ENCODE data around the gene TTLL4.

TTLL4 gene

GRCh38 chr2:218777276-218777990 is 66.8 kb downstream of the TTLL4 start:
- DNase-seq (ENCODE audit: insufficient read length, low spot score): no peak
- FAIRE-seq: no peak
- TF ChIP-seq POLR2A (IDR thresholded peaks at IDR 0.05; ENCODE audit: low read depth, low read length): no peak

DNA sequence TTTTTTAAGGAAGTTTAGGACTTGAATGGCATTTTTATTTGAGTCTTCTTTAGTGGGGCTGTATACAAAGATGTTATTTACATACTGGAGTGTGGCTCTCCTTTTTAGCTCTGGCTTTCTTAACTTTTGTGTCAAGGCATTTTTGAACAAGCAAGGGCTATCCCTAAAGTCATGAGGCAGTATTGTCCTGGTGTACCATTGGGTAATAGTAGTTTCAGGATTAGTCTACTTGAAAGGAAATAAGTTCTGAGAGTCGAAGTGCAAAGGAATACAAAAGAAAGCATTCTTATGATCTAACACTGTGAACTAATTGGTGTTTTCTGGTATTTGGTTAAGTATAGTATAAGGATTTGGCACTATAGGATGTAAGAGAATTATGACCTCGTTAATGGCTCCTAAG is 69.4 kb downstream of the TTLL4 start:
- DNase-seq (ENCODE audit: insufficient read length, low spot score): no peak
- TF ChIP-seq POLR2A (IDR thresholded peaks at IDR 0.05; ENCODE audit: low read depth, low read length): no peak
- no peak for FAIRE-seq

DNA sequence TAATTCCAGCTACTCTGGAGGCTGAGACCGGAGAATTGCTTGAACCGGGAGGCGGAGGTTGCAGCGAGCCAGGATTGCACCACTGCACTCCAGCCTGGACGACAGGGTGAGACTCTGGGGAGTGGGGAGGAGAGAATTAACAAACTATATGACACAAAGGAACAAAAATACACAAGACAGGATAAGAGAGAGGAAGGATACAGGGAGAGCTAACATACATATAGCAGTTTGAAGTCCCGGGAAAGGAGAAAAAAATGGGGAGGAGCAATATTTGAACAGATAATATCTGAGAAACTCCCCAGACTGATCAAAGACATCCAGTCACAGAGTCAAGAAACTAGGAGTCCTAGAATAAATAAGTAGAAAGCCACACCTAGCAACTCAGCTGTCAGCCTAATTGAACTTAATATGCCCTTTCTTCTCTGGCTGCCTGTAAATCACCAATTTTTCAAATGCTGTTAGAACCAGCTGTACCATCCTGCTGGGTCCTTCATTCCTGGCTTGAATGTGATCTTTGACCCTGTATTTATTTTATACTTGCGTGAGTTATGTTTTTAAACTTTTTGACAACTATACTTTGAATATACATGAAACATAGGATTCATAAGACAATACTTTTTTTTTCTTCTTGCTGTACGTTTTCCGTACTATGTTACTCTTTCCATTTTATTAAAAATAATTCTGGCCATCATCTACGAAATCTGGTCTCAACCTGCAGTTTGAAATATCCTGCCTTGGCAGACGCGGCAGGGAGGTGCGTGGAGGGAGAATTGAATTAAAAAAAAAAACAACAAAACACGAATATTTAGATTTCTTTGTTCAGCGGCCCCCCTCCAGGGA is 70.4 kb downstream of the TTLL4 start:
- DNase-seq (ENCODE audit: insufficient read length, low spot score) (no peak), FAIRE-seq (no peak)
- no peak for TF ChIP-seq POLR2A (IDR thresholded peaks at IDR 0.05; ENCODE audit: low read depth, low read length)

GRCh38 chr2:218781691-218782527 is 71.3 kb downstream of the TTLL4 start, which contains the start of gene CYP27A1:
Gene CYP27A1, plus strand, starts transcription at chr2:218782147. Its CDS starts 36 bp downstream, at chr2:218782183.
- TF ChIP-seq POLR2A (IDR thresholded peaks at IDR 0.05; ENCODE audit: low read depth, low read length): no peak
- FAIRE-seq: no peak
- DNase-seq (ENCODE audit: insufficient read length, low spot score): no peak

GRCh38 chr2:218782528-218782844 is 71.9 kb downstream of the TTLL4 start:
- no peak for DNase-seq (ENCODE audit: insufficient read length, low spot score)
- no peak for FAIRE-seq
- no peak for TF ChIP-seq POLR2A (IDR thresholded peaks at IDR 0.05; ENCODE audit: low read depth, low read length)

- no peak for TF ChIP-seq POLR2A (IDR thresholded peaks at IDR 0.05; ENCODE audit: low read depth, low read length)
- FAIRE-seq: no peak
- no peak for DNase-seq (ENCODE audit: insufficient read length, low spot score)
These were observed 73.1 kb downstream of the TTLL4 start for GRCh38 chr2:218783688-218784087.

GRCh38 chr2:218785103-218785502 is 74.5 kb downstream of the TTLL4 start:
- no peak for TF ChIP-seq POLR2A (IDR thresholded peaks at IDR 0.05; ENCODE audit: low read depth, low read length)
- FAIRE-seq (no peak), DNase-seq (ENCODE audit: insufficient read length, low spot score) (no peak)

- no peak for TF ChIP-seq POLR2A (IDR thresholded peaks at IDR 0.05; ENCODE audit: low read depth, low read length)
- no peak for DNase-seq (ENCODE audit: insufficient read length, low spot score)
- no peak for FAIRE-seq
These were observed 75.5 kb downstream of the TTLL4 start for GRCh38 chr2:218786133-218786532.

DNA sequence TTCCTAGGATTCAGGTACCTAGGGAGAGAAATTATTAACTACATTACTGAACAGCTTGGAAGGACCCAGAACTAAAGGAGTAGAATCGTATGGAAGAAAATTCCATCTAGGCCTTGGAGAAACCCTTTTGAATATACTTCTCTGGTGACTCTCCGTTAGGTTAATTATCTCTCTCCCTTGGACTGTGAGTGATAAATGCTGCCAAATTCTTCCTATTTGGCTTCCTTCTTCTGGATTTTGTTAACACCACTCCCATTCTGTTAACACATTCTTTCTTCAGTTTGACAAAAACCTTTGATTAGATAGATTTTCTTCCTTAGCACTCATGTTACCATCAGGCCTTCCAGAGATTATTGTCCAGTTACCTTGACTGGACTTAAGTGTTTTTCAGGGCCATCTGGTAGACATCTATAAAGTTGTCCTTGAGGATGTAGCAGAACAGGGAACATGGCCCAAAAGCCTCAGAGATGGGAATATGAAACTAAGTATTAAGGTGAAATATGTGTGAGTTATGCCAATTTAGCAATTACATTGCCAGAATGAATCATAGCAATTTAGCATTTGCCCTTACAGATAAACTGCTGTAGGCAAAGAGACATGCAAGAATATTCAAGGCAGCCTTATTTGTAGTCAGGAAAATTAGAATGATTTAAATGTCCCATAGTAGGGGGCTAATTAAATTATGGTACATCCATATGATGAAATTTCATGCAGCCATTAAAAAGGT is 78.1 kb downstream of the TTLL4 start:
- DNase-seq (ENCODE audit: insufficient read length, low spot score) (no peak), FAIRE-seq (no peak)
- no peak for TF ChIP-seq POLR2A (IDR thresholded peaks at IDR 0.05; ENCODE audit: low read depth, low read length)

GRCh38 chr2:218792433-218792832 is 81.8 kb downstream of the TTLL4 start:
- no peak for DNase-seq (ENCODE audit: insufficient read length, low spot score)
- FAIRE-seq: no peak
- TF ChIP-seq POLR2A (IDR thresholded peaks at IDR 0.05; ENCODE audit: low read depth, low read length): no peak

GRCh38 chr2:218796691-218797090 is 86.1 kb downstream of the TTLL4 start:
- DNase-seq (ENCODE audit: insufficient read length, low spot score) (no peak), FAIRE-seq (no peak)
- no peak for TF ChIP-seq POLR2A (IDR thresholded peaks at IDR 0.05; ENCODE audit: low read depth, low read length)

- DNase-seq (ENCODE audit: insufficient read length, low spot score): no peak
- no peak for FAIRE-seq
- no peak for TF ChIP-seq POLR2A (IDR thresholded peaks at IDR 0.05; ENCODE audit: low read depth, low read length)
These were observed 88.3 kb downstream of the TTLL4 start for GRCh38 chr2:218798767-218799504.

DNA sequence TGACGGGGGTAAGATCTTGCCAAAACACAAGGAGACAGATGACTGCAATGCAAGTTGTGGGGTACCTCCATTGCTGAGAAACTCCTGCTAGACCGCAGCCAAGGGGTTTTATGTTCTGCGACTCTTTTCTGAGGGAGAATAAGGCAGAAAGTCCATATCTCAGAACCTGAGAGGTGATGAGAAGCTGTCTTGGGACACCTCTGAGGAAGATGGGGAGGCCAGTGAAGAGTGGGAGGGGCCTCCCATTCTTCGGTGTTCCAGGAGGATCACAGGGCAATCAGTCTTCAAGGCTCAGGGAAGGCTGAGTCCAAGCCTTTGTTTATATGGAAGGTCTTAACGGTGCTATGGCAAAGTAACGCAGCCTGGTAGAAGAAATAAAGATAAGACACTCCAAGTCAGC is 89.4 kb downstream of the TTLL4 start:
- DNase-seq (ENCODE audit: insufficient read length, low spot score) (no peak), FAIRE-seq (no peak)
- no peak for TF ChIP-seq POLR2A (IDR thresholded peaks at IDR 0.05; ENCODE audit: low read depth, low read length)
